T-helper 1 cell treated with Interleukin-12 subunit alpha and Interleukin-12 subunit beta and Interleukin-4 antibody, amounts not matched to agents 30 μg/mL and 1 μg/mL, for 36 hours (primary cell): Measurements from ENCODE around the gene FOXN3.

Experiments
- H3K27ac Mint-ChIP-seq: one replicate; pipeline ENCODE4 v1.8.0; 2021; ENCODE audit warnings: mild to moderate bottlenecking, mixed read lengths
- H3K27me3 Mint-ChIP-seq: one replicate; pipeline ENCODE4 v1.8.0; 2021; ENCODE audit warnings: low read depth, mixed read lengths
- H3K36me3 Mint-ChIP-seq: one replicate; pipeline ENCODE4 v1.8.0; 2021; ENCODE audit warnings: low read depth, mixed read lengths
- H3K4me1 Mint-ChIP-seq: one replicate; pipeline ENCODE4 v1.8.0; 2021; ENCODE audit warnings: low read depth, mixed read lengths
- H3K4me3 Mint-ChIP-seq: one replicate; pipeline ENCODE4 v1.8.0; 2021; ENCODE audit warnings: mild to moderate bottlenecking, moderate library complexity, mixed read lengths
- H3K9me3 Mint-ChIP-seq: one replicate; pipeline ENCODE4 v1.8.0; 2021; ENCODE audit warnings: mixed read lengths

FOXN3 gene

GRCh38 chr14:89186856-89187376 is 230.1 kb downstream of the FOXN3 start:
- peaks cover 8% of the 10 kb centered on the region for H3K4me1 Mint-ChIP-seq
- peaks cover 24% of the 10 kb centered on the region for H3K36me3 Mint-ChIP-seq
- H3K27me3 Mint-ChIP-seq: no peaks in the 10 kb centered on the region
- H3K4me3 Mint-ChIP-seq: no peak overlapping the region
- no peaks in the 10 kb centered on the region for H3K9me3 Mint-ChIP-seq
- H3K27ac Mint-ChIP-seq: no peak overlapping the region

- H3K36me3 Mint-ChIP-seq: peaks cover 24% of the 10 kb centered on the region
- H3K9me3 Mint-ChIP-seq: no peaks in the 10 kb centered on the region
Measured at GRCh38 chr14:89185919-89186855, 230.8 kb downstream of the FOXN3 start.

GRCh38 chr14:89184952-89185351 is 232.1 kb downstream of the FOXN3 start:
- Mint-ChIP-seq H3K4me1 (peaks cover 8% of the 10 kb centered on the region), H3K27ac (no peak overlapping the region), H3K4me3 (no peak overlapping the region), H3K36me3 (peaks cover 21% of the 10 kb centered on the region), H3K9me3 (no peaks in the 10 kb centered on the region), H3K27me3 (no peaks in the 10 kb centered on the region)

More at GRCh38 chr14:89185919-89186855, 230.8 kb downstream of the FOXN3 start:
- Mint-ChIP-seq H3K27ac (no peak overlapping the region), H3K4me3 (no peak overlapping the region), H3K27me3 (no peaks in the 10 kb centered on the region), H3K4me1 (peaks cover 8% of the 10 kb centered on the region)

DNA sequence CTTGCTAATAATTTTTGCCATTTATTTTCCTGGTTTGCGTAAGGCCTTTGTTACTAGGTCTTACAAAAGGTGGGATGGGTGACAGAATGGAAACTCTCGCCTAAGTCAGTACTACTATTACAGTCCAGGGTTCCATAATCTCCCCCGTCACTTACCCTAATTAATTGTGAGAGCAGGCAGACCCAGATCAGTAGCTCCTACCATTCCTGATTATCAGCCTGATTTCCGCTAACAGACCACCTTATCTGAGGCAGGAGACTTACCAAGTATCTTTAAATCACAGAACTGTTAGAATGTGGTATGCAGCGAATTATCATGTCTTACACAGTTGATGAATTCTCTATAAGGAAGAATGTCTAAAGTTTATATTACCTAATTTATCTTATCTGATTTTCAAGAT is 234.7 kb downstream of the FOXN3 start:
- no peak overlapping the region for H3K27ac Mint-ChIP-seq
- no peak overlapping the region for H3K4me3 Mint-ChIP-seq
- H3K27me3 Mint-ChIP-seq: no peaks in the 10 kb centered on the region
- no peaks in the 10 kb centered on the region for H3K9me3 Mint-ChIP-seq
- peaks cover 5% of the 10 kb centered on the region for H3K36me3 Mint-ChIP-seq
- peaks cover 9% of the 10 kb centered on the region for H3K4me1 Mint-ChIP-seq

GRCh38 chr14:89180546-89180945 is 236.5 kb downstream of the FOXN3 start:
- peaks cover 9% of the 10 kb centered on the region for H3K4me1 Mint-ChIP-seq
- H3K4me3 Mint-ChIP-seq: no peak overlapping the region
- H3K27ac Mint-ChIP-seq: no peak overlapping the region
- H3K36me3 Mint-ChIP-seq: peaks cover 5% of the 10 kb centered on the region
- no peaks in the 10 kb centered on the region for H3K27me3 Mint-ChIP-seq
- no peaks in the 10 kb centered on the region for H3K9me3 Mint-ChIP-seq

DNA sequence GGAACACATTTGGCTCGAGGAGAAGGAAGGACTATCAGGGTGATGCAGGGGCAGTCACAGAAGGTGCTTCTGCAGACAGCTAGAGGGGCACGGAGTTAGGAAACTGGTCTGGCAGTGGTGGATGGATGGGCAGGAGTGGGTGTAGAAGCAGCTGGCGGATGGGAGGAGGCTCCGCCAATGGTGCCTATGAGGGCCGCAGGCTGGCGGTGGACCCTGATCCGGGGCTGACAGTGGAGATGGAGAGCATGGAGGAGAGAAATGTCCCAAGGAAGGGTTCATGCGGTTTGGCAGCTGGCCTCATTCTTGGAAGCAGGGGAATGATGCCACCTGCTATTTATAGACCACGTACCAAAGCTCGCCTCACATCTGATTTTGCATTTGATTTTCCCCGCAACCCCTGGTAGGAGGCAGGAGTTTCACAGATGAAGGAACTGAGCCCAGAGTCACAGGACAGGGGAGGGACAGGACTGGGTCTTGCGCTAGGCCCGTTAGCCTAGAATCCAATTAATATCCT is 237.1 kb downstream of the FOXN3 start:
- Mint-ChIP-seq H3K27ac (no peak overlapping the region), H3K27me3 (no peaks in the 10 kb centered on the region), H3K36me3 (peaks cover 2% of the 10 kb centered on the region), H3K4me3 (no peak overlapping the region), H3K9me3 (no peaks in the 10 kb centered on the region), H3K4me1 (peaks cover 8% of the 10 kb centered on the region)

GRCh38 chr14:89178800-89179535 is 238.1 kb downstream of the FOXN3 start:
- Mint-ChIP-seq H3K27ac (no peak overlapping the region), H3K9me3 (no peaks in the 10 kb centered on the region), H3K4me3 (no peak overlapping the region), H3K4me1 (peaks cover 7% of the 10 kb centered on the region), H3K36me3 (peaks cover 9% of the 10 kb centered on the region), H3K27me3 (no peaks in the 10 kb centered on the region)

GRCh38 chr14:89178376-89178775 is 238.7 kb downstream of the FOXN3 start:
- no peaks in the 10 kb centered on the region for H3K27me3 Mint-ChIP-seq
- H3K4me3 Mint-ChIP-seq: no peak overlapping the region
- peaks cover 9% of the 10 kb centered on the region for H3K36me3 Mint-ChIP-seq
- H3K27ac Mint-ChIP-seq: no peak overlapping the region
- H3K4me1 Mint-ChIP-seq: peaks cover 7% of the 10 kb centered on the region
- H3K9me3 Mint-ChIP-seq: no peaks in the 10 kb centered on the region

- Mint-ChIP-seq H3K4me3 (no peak overlapping the region), H3K9me3 (peaks cover 7% of the 10 kb centered on the region), H3K27me3 (no peaks in the 10 kb centered on the region), H3K4me1 (peaks cover 7% of the 10 kb centered on the region), H3K27ac (no peak overlapping the region), H3K36me3 (peaks cover 13% of the 10 kb centered on the region)
Measured at GRCh38 chr14:89175881-89176799, 240.9 kb downstream of the FOXN3 start.

- Mint-ChIP-seq H3K27me3 (no peaks in the 10 kb centered on the region), H3K4me3 (no peak overlapping the region), H3K27ac (no peak overlapping the region), H3K9me3 (peaks cover 10% of the 10 kb centered on the region), H3K4me1 (no peaks in the 10 kb centered on the region), H3K36me3 (peaks cover 30% of the 10 kb centered on the region)
Measured at GRCh38 chr14:89171628-89172027, 245.4 kb downstream of the FOXN3 start.

DNA sequence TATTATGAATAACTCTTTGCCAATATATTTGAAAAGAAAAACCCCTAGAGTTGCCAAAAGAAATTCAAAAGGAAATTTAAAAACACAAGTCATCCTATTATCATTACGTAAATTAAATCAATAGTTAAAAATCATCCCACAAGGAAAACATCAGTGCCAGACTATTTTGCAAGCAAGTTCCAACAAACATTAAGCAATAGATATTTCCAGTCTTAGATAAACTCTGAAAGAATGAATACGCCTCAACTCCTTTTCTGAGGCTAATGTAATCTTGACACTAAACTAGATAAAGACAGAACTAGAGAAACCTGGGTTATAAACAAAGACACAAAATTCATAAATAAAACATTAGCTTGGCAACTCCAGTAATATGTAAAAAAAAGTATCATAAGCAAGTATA is 245.9 kb downstream of the FOXN3 start:
- H3K27ac Mint-ChIP-seq: no peak overlapping the region
- H3K36me3 Mint-ChIP-seq: peaks cover 30% of the 10 kb centered on the region
- peaks cover 10% of the 10 kb centered on the region for H3K9me3 Mint-ChIP-seq
- H3K4me1 Mint-ChIP-seq: no peaks in the 10 kb centered on the region
- H3K27me3 Mint-ChIP-seq: no peaks in the 10 kb centered on the region
- H3K4me3 Mint-ChIP-seq: no peak overlapping the region

DNA sequence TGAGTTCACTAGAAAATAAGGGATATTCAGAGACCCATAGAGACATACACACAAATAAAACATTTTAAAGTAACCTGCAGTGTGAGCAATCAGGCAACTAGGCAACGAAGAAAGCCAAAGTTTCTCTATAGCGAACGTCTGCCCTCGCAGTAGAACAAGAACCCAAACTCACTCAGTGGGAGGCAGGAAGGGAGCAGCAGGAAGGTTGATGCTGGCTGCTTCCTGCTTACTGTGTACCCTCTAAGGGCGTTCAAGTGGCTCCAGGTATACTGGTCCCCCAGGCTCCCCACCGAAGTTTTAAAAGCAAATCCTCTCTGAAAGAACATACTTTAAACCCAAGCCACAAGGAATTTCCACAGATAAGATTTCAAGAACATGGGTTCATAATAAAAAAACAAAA is 249.3 kb downstream of the FOXN3 start:
- Mint-ChIP-seq H3K4me3 (no peak overlapping the region), H3K36me3 (peaks cover 23% of the 10 kb centered on the region), H3K27me3 (no peaks in the 10 kb centered on the region), H3K4me1 (peaks cover 9% of the 10 kb centered on the region), H3K27ac (no peak overlapping the region), H3K9me3 (peaks cover 5% of the 10 kb centered on the region)

DNA sequence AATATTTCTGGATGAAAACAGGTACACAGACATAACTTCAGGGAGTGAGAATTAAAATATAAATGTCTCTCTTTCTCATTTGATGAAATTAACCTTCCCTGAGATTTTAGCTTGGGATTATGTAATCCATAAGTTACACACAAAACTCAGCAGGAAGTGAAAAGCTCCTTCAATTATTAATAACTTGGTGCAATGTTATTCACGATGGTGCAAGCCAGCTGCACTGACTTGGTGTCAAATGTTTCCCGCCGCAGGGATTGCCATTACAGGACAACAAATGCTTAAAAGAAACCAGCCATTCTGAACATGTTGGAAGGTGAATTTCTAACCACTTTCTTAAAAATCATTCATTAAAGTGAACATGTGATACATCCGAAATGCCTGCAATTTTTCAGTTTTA is 250.4 kb downstream of the FOXN3 start:
- H3K27ac Mint-ChIP-seq: no peak overlapping the region
- peaks cover 9% of the 10 kb centered on the region for H3K4me1 Mint-ChIP-seq
- peaks cover 30% of the 10 kb centered on the region for H3K36me3 Mint-ChIP-seq
- H3K4me3 Mint-ChIP-seq: no peak overlapping the region
- H3K9me3 Mint-ChIP-seq: peaks cover 5% of the 10 kb centered on the region
- H3K27me3 Mint-ChIP-seq: no peaks in the 10 kb centered on the region
